Measurements from ENCODE around the gene FOXC1. TPM values are rescaled to one million over a fixed set of nuclear protein-coding genes. Genes with fewer than 3 reads are reported as not detected.

The FOXC1 gene
- total RNA-seq, 1 experiment from 2014 or later, result 6.7 TPM

DNA sequence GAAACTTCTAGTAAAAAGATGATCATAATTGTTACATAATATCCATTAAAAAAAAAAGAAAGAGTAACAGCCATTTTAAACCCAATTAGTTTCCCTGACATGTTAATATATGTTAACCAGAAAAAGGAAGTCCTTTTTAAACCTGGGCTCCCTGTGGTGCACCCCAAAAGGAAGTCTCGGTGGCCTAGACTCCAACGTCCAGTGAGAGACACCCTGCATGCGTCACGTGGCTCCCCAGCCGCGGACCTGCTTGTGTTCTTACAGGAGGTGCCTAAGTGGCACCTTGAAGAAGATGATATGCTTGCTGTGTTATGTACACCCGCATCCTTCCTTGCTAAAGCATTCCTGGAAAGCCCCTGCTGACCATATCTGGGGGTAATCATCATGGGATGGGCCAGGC lies 50.1 kb downstream of the FOXC1 start:
- Histone ChIP-seq H3K27ac (ENCODE audit: low read length) (no peak overlapping the region), H3K9me3 (ENCODE audit: control insufficient read depth, insufficient read depth, low read depth, low read length) (no peaks in the 10 kb centered on the region), H3K4me3 (ENCODE audit: low read depth in 2 of 2, low read length in 2 of 2) (no peak overlapping the region), H3K36me3 (ENCODE audit: control insufficient read depth, insufficient read depth, low read length) (no peaks in the 10 kb centered on the region), H3K4me1 (ENCODE audit: control insufficient read depth, insufficient read depth, low read length) (no peaks in the 10 kb centered on the region; the same call in 1 of the 2 replicates), H3K27me3 (ENCODE audit: control insufficient read depth, insufficient read depth, low read length) (no peaks in the 10 kb centered on the region)
- POLR2A ChIA-PET, result no interaction called here
- no TSS peak for BruUV-seq (replicated peaks)
- intact Hi-C loops (cut with micrococcal nuclease; ENCODE audit: unreplicated experiment), result no loop called here
- DNase-seq (ENCODE audit: low read depth, low spot score), result no peak
- ATAC-seq, result no peak
- in situ Hi-C loops (cut with HindIII; ENCODE audit: low pct_unique_long_range_greater_than_20kb, low sequenced_read_pairs), result no loop called here
- TF ChIP-seq, protein P1, sequence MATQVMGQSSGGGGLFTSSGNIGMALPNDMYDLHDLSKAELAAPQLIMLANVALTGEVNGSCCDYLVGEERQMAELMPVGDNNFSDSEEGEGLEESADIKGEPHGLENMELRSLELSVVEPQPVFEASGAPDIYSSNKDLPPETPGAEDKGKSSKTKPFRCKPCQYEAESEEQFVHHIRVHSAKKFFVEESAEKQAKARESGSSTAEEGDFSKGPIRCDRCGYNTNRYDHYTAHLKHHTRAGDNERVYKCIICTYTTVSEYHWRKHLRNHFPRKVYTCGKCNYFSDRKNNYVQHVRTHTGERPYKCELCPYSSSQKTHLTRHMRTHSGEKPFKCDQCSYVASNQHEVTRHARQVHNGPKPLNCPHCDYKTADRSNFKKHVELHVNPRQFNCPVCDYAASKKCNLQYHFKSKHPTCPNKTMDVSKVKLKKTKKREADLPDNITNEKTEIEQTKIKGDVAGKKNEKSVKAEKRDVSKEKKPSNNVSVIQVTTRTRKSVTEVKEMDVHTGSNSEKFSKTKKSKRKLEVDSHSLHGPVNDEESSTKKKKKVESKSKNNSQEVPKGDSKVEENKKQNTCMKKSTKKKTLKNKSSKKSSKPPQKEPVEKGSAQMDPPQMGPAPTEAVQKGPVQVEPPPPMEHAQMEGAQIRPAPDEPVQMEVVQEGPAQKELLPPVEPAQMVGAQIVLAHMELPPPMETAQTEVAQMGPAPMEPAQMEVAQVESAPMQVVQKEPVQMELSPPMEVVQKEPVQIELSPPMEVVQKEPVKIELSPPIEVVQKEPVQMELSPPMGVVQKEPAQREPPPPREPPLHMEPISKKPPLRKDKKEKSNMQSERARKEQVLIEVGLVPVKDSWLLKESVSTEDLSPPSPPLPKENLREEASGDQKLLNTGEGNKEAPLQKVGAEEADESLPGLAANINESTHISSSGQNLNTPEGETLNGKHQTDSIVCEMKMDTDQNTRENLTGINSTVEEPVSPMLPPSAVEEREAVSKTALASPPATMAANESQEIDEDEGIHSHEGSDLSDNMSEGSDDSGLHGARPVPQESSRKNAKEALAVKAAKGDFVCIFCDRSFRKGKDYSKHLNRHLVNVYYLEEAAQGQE (IDR thresholded peaks at IDR 0.05; ENCODE audit: insufficient read depth in 1 of 2, low read depth in 2 of 2, low read length in 1 of 2), result no peak
- no peak for TF ChIP-seq TCF7L2 (IDR thresholded peaks at IDR 0.05; ENCODE audit: low read depth, low read length)
- TF ChIP-seq, protein P2, sequence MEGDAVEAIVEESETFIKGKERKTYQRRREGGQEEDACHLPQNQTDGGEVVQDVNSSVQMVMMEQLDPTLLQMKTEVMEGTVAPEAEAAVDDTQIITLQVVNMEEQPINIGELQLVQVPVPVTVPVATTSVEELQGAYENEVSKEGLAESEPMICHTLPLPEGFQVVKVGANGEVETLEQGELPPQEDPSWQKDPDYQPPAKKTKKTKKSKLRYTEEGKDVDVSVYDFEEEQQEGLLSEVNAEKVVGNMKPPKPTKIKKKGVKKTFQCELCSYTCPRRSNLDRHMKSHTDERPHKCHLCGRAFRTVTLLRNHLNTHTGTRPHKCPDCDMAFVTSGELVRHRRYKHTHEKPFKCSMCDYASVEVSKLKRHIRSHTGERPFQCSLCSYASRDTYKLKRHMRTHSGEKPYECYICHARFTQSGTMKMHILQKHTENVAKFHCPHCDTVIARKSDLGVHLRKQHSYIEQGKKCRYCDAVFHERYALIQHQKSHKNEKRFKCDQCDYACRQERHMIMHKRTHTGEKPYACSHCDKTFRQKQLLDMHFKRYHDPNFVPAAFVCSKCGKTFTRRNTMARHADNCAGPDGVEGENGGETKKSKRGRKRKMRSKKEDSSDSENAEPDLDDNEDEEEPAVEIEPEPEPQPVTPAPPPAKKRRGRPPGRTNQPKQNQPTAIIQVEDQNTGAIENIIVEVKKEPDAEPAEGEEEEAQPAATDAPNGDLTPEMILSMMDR (IDR thresholded peaks at IDR 0.05), result no peak
- no peak for TF ChIP-seq POLR2AphosphoS5 (IDR thresholded peaks at IDR 0.05; ENCODE audit: low read depth, low read length)
- TF ChIP-seq SIN3A (IDR thresholded peaks at IDR 0.05; ENCODE audit: borderline replicate concordance, insufficient read depth, low read depth, low read length), result no peak
- CTCF ChIA-PET, result no interaction called here

DNA sequence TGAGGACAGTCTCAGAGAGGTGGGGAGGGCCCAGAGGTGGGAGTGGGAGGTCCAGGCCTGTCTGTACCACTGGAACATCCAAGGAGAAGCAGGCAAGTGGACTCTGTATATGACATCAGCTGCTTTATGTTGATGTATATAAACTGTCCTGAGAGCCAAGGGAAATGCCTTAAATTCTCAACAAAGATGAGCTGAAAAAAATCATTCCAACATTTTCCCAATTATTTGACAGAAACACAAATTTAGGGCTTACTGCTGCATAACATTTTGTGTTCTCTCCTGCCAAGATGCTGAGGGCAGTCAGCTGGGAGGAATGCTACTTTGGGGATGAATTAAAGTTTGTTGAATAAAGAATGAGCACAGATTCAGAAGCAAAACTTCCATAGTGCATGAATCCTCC lies 52.8 kb downstream of the FOXC1 start:
- CTCF ChIA-PET, result no interaction called here
- intact Hi-C loops (cut with micrococcal nuclease; ENCODE audit: unreplicated experiment), result no loop called here
- BruUV-seq (replicated peaks), result no TSS peak

More for the DNA sequence above, 52.8 kb downstream of the FOXC1 start:
- Histone ChIP-seq H3K27me3 (ENCODE audit: control insufficient read depth, insufficient read depth, low read length) (no peaks in the 10 kb centered on the region), H3K36me3 (ENCODE audit: control insufficient read depth, insufficient read depth, low read length) (no peaks in the 10 kb centered on the region), H3K4me1 (ENCODE audit: control insufficient read depth, insufficient read depth, low read length) (no peaks in the 10 kb centered on the region; the same call in 1 of the 2 replicates), H3K9me3 (ENCODE audit: control insufficient read depth, insufficient read depth, low read depth, low read length) (no peaks in the 10 kb centered on the region), H3K4me3 (ENCODE audit: low read depth in 2 of 2, low read length in 2 of 2) (no peak overlapping the region), H3K27ac (ENCODE audit: low read length) (no peak overlapping the region)
- in situ Hi-C loops (cut with HindIII; ENCODE audit: low pct_unique_long_range_greater_than_20kb, low sequenced_read_pairs), result no loop called here
- POLR2A ChIA-PET, result no interaction called here
- DNase-seq (ENCODE audit: low read depth, low spot score) (no peak), ATAC-seq (no peak)
- no peak for TF ChIP-seq TCF7L2 (IDR thresholded peaks at IDR 0.05; ENCODE audit: low read depth, low read length)
- no peak for TF ChIP-seq POLR2AphosphoS5 (IDR thresholded peaks at IDR 0.05; ENCODE audit: low read depth, low read length)
- TF ChIP-seq, protein P1 (IDR thresholded peaks at IDR 0.05; ENCODE audit: insufficient read depth in 1 of 2, low read depth in 2 of 2, low read length in 1 of 2), result no peak
- no peak for TF ChIP-seq SIN3A (IDR thresholded peaks at IDR 0.05; ENCODE audit: borderline replicate concordance, insufficient read depth, low read depth, low read length)
- TF ChIP-seq, protein P2 (IDR thresholded peaks at IDR 0.05), result no peak

Other genes with a start within 250 kb of the FOXC1 start
- gene FOXF2, start 220.3 kb upstream of the FOXC1 start, total RNA-seq (2021; ENCODE audit: unreplicated experiment), result 12.7 TPM

Data from Panc1 (cell line).